HCT116 (cell line): ENCODE data around the gene KRTAP6-3. TPM values are rescaled to one million over a fixed set of nuclear protein-coding genes. Genes with fewer than 3 reads are reported as not detected.

Experiments used
- ATAC-seq: fragments of 200-7000 bp; cut with Tn5 transposase; 2 replicates; pipeline ENCODE4 v1.9.1; 2020; ENCODE audit warnings: mild to moderate bottlenecking, moderate library complexity
- BruUV-seq: library from RNA; stranded (reverse); fragments of 400-500 nt; replicated peaks from 2 replicates; lab custom pipeline; 2021; lab: Mats Ljungman, UMichigan
- CTCF ChIA-PET: fragments of 300-600 bp; sonication (Branson Sonifier 250); formaldehyde crosslinking; loops from one replicate; lab custom pipeline; 2021; ENCODE audit warnings: antibody characterized with exemption; lab: Charles Lee
- POLR2A ChIA-PET: fragments of 300-600, 350-600 bp; sonication (Branson Sonifier 250); formaldehyde crosslinking; loops from one replicate; lab custom pipeline; 2021; ENCODE audit warnings: antibody characterized with exemption; lab: Charles Lee
- RAD21 ChIA-PET, 2 experiments: fragments of 300-600 bp; sonication (Branson Sonifier 250); formaldehyde crosslinking; loops; one replicate each; lab custom pipeline; 2023; ENCODE audit warnings: low total read pairs in 2 of 2; ENCODE audit not compliant: uncharacterized antibody in 2 of 2, unreplicated experiment in 2 of 2, low non-redundant PET in 1 of 2; lab: Charles Lee
- DNase-seq: peaks from one replicate; pipeline ENCODE4 v3.0.0-alpha.2; 2010; ENCODE audit warnings: low read depth, low spot score
- H2AFZ ChIP-seq: fragments of 200-600 bp; shearing (Covaris generic), sonication (generic); 2 replicates; pipeline ENCODE4 v1.6.1; 2017; ENCODE audit warnings: low read depth, mixed run types, mixed read lengths, antibody characterized with exemption, low read length; ENCODE audit not compliant: poor library complexity, severe bottlenecking
- H3K27ac ChIP-seq: 2 replicates; pipeline ENCODE4 v1.5.1; 2012; ENCODE audit warnings: low read depth, low read length
- H3K27me3 ChIP-seq: fragments of 200-600 bp; sonication (generic); 2 replicates; pipeline ENCODE4 v1.6.1; 2016; ENCODE audit warnings: mixed run types, low read length, mixed read lengths; ENCODE audit not compliant: insufficient read depth
- H3K36me3 ChIP-seq, 2 experiments: fragments of 200-500 bp in 1 of 2; fragments of 200-600 bp in 1 of 2; sonication (Bioruptor generic) in 1 of 2; sonication (generic) in 1 of 2; 2 replicates each; pipeline versions ENCODE4 v1.5.1 to v1.6.1; 2014 to 2016; ENCODE audit warnings: low read length in 2 of 2, inconsistent platforms in 1 of 2, mixed read lengths in 1 of 2, mixed run types in 1 of 2; ENCODE audit not compliant: insufficient read depth in 2 of 2, control insufficient read depth in 1 of 2
- H3K4me1 ChIP-seq, 2 experiments: fragments of 200-600 bp in 1 of 2; sonication (generic) in 1 of 2; 2 replicates each; pipeline versions ENCODE4 v1.5.1 to v1.6.1; 2012 to 2017; ENCODE audit warnings: low read length in 2 of 2, inconsistent platforms in 1 of 2, mild to moderate bottlenecking in 1 of 2, mixed read lengths in 1 of 2, mixed run types in 1 of 2, moderate library complexity in 1 of 2; ENCODE audit not compliant: insufficient read depth in 2 of 2, control insufficient read depth in 1 of 2
- H3K4me2 ChIP-seq: fragments of 200-600 bp; sonication (generic); 2 replicates; pipeline ENCODE4 v1.6.1; 2017; ENCODE audit warnings: mixed run types, low read length, mixed read lengths
- H3K4me3 ChIP-seq, 2 experiments: fragments of 200-600 bp in 1 of 2; sonication (generic) in 1 of 2; replicated peaks in 1 of 2; 2 replicates each; pipeline ENCODE4 v1.5.1; 2011 to 2016; ENCODE audit warnings: low read length in 2 of 2, control low read depth in 1 of 2, low read depth in 1 of 2, mild to moderate bottlenecking in 1 of 2, mixed read lengths in 1 of 2, mixed run types in 1 of 2
- H3K79me2 ChIP-seq: fragments of 200-600 bp; sonication (generic); 2 replicates; pipeline ENCODE4 v1.6.1; 2017; ENCODE audit warnings: mild to moderate bottlenecking, mixed run types, low read length, moderate library complexity, mixed read lengths; ENCODE audit not compliant: insufficient read depth
- H3K9ac ChIP-seq: fragments of 200-600 bp; sonication (generic); 2 replicates; pipeline ENCODE4 v1.6.1; 2016; ENCODE audit warnings: low read length, mixed read lengths
- H3K9me2 ChIP-seq: fragments of 200-600 bp; sonication (generic), shearing (Covaris generic); 2 replicates; pipeline ENCODE4 v1.6.1; 2017; ENCODE audit warnings: mixed run types, mild to moderate bottlenecking, moderate library complexity; ENCODE audit not compliant: insufficient read depth
- H3K9me3 ChIP-seq, 2 experiments: fragments of 200-500 bp in 1 of 2; fragments of 200-600 bp in 1 of 2; sonication (Bioruptor generic) in 1 of 2; sonication (generic) in 1 of 2; 2 replicates each; pipeline ENCODE4 v1.6.1; 2014 to 2017; ENCODE audit warnings: low read length in 2 of 2, mixed read lengths in 2 of 2, inconsistent platforms in 1 of 2, low read depth in 1 of 2, mild to moderate bottlenecking in 1 of 2, mixed run types in 1 of 2, moderate library complexity in 1 of 2; ENCODE audit not compliant: control insufficient read depth in 1 of 2, insufficient read depth in 1 of 2
- H4K20me1 ChIP-seq: fragments of 200-600 bp; sonication (generic), shearing (Covaris generic); 2 replicates; pipeline ENCODE4 v1.6.1; 2017; ENCODE audit warnings: mixed run types, mild to moderate bottlenecking, moderate library complexity; ENCODE audit not compliant: insufficient read depth
- ATF3 ChIP-seq: IDR thresholded peaks from 2 replicates; pipeline ENCODE4 v1.6.1; 2012
- CBX3 ChIP-seq: IDR thresholded peaks from 2 replicates; pipeline ENCODE4 v1.6.1; 2012; ENCODE audit warnings: low read depth
- CTCF ChIP-seq, 3 experiments: fragments of 200-600 bp in 1 of 3; sonication (generic) in 1 of 3; IDR thresholded peaks in 2 of 3; conservative IDR thresholded peaks in 1 of 3; 2 replicates each; pipeline ENCODE4 v1.5.1; 2012 to 2017; ENCODE audit warnings: low read depth in 2 of 3, low read length in 2 of 3, antibody characterized with exemption in 1 of 3, borderline replicate concordance in 1 of 3, control low read depth in 1 of 3, mild to moderate bottlenecking in 1 of 3, mixed read lengths in 1 of 3, mixed run types in 1 of 3, moderate library complexity in 1 of 3; ENCODE audit not compliant: insufficient read depth in 1 of 3
- EGR1 ChIP-seq: IDR thresholded peaks from 2 replicates; pipeline ENCODE4 v1.6.1; 2012; ENCODE audit warnings: low read depth
- EZH2 ChIP-seq: fragments of 200-600 bp; sonication (generic); IDR thresholded peaks from 2 replicates; pipeline ENCODE4 v1.6.1; 2017; ENCODE audit warnings: antibody characterized with exemption, mixed run types
- FOSL1 ChIP-seq: IDR thresholded peaks from 2 replicates; pipeline ENCODE4 v1.6.1; 2012; ENCODE audit warnings: low read depth
- JUND ChIP-seq: IDR thresholded peaks from 2 replicates; pipeline ENCODE4 v1.6.1; 2012
- MAX ChIP-seq: IDR thresholded peaks from 2 replicates; pipeline ENCODE4 v1.6.1; 2012
- POLR2AphosphoS5 ChIP-seq: IDR thresholded peaks from 2 replicates; pipeline ENCODE4 v1.6.1; 2011; ENCODE audit warnings: mild to moderate bottlenecking, low read depth, low read length, moderate library complexity
- RAD21 ChIP-seq: IDR thresholded peaks from 2 replicates; pipeline ENCODE4 v1.6.1; 2012; ENCODE audit warnings: low read depth, mild to moderate bottlenecking
- SIN3A ChIP-seq: IDR thresholded peaks from 2 replicates; pipeline ENCODE4 v1.6.1; 2012; ENCODE audit warnings: low read depth
- SP1 ChIP-seq: IDR thresholded peaks from 2 replicates; pipeline ENCODE4 v1.6.1; 2012; ENCODE audit warnings: low read depth
- SRF ChIP-seq: IDR thresholded peaks from 2 replicates; pipeline ENCODE4 v1.6.1; 2012; ENCODE audit warnings: low read depth
- YY1 ChIP-seq: IDR thresholded peaks from 2 replicates; pipeline ENCODE4 v1.6.1; 2011; ENCODE audit warnings: low read length, low read depth, moderate library complexity, mild to moderate bottlenecking; ENCODE audit not compliant: insufficient replicate concordance; ENCODE audit errors: extremely low read depth
- ZBTB33 ChIP-seq: IDR thresholded peaks from 2 replicates; pipeline ENCODE4 v1.6.1; 2011; ENCODE audit warnings: mild to moderate bottlenecking, low read length, moderate library complexity; ENCODE audit not compliant: insufficient replicate concordance; ENCODE audit errors: extremely low read depth
- ZFX ChIP-seq: fragments of 450-650 bp; IDR thresholded peaks from 2 replicates; pipeline ENCODE4 v1.6.1; 2017
- ZNF274 ChIP-seq: fragments of 200-500 bp; sonication (Bioruptor generic); IDR thresholded peaks from 2 replicates; pipeline ENCODE4 v1.6.1; 2014; ENCODE audit warnings: mild to moderate bottlenecking, low read depth, low read length, inconsistent platforms
- intact Hi-C: fragments of 100-400 bp; cut with micrococcal nuclease; formaldehyde crosslinking; loops from 2 replicates; pipeline ENCODE4 v1.10.0; 2022
- total RNA-seq: library from RNA; stranded (reverse); gene quantifications from one replicate; pipeline ENCODE4 v1.2.1, GENCODE V29; 2021; ENCODE audit not compliant: unreplicated experiment

KRTAP6-3 gene
- total RNA-seq, 1 experiment from 2014 or later: not detected

GRCh38 chr21:30552782-30553181, 39.5 kb upstream of the KRTAP6-3 start:
- intact Hi-C loops: no loop called here
- no peaks in the 10 kb centered on the region for H3K27me3 ChIP-seq
- no peak for DNase-seq
- BruUV-seq: no TSS peak
- H3K9me3 ChIP-seq: peaks cover 21 to 26% of the 10 kb centered on the region in 2 experiments; a peak in 2 of 4 replicates
- no peaks in the 10 kb centered on the region for H3K9me2 ChIP-seq
- ChIA-PET CTCF (no interaction called here), RAD21 (no interaction called here), POLR2A (no interaction called here)
- no peaks in the 10 kb centered on the region for H4K20me1 ChIP-seq
- no peak overlapping the region for H2AFZ ChIP-seq
- ATAC-seq: no peak
- H3K79me2 ChIP-seq: no peaks in the 10 kb centered on the region
- H3K4me3 ChIP-seq: no peak overlapping the region
- H3K9ac ChIP-seq: no peak overlapping the region
- no peak overlapping the region for H3K27ac ChIP-seq
- no peaks in the 10 kb centered on the region for H3K4me1 ChIP-seq
- H3K4me2 ChIP-seq: no peak overlapping the region
- TF ChIP-seq SRF: no peak
- no peak for TF ChIP-seq SP1
- no peak for TF ChIP-seq ZFX
- TF ChIP-seq MAX: no peak
- no peak for TF ChIP-seq EGR1
- TF ChIP-seq, all 23 proteins: peak for 0
- H3K36me3 ChIP-seq: no peaks in the 10 kb centered on the region

GRCh38 chr21:30555095-30555494, 37.1 kb upstream of the KRTAP6-3 start:
- intact Hi-C loops: no loop called here
- BruUV-seq: no TSS peak
- Histone ChIP-seq H3K27ac (no peak overlapping the region), H3K4me2 (no peak overlapping the region), H3K27me3 (no peaks in the 10 kb centered on the region), H3K4me3 (no peak overlapping the region), H3K9me2 (no peaks in the 10 kb centered on the region), H3K79me2 (no peaks in the 10 kb centered on the region), H2AFZ (no peak overlapping the region), H3K9me3 (peaks cover 11 to 28% of the 10 kb centered on the region in 2 experiments; a peak in 2 of 4 replicates), H3K9ac (no peak overlapping the region), H3K36me3 (no peaks in the 10 kb centered on the region), H3K4me1 (no peaks in the 10 kb centered on the region), H4K20me1 (no peaks in the 10 kb centered on the region)
- CTCF ChIA-PET: no interaction called here
- RAD21 ChIA-PET: no interaction called here
- no peak for TF ChIP-seq POLR2AphosphoS5
- TF ChIP-seq ZBTB33: no peak
- no peak for TF ChIP-seq SP1
- TF ChIP-seq ATF3: no peak
- TF ChIP-seq EGR1: no peak
- TF ChIP-seq EZH2: no peak
- no peak for TF ChIP-seq MAX
- no peak for TF ChIP-seq RAD21
- TF ChIP-seq CTCF (IDR thresholded peaks at IDR 0.05 in 2 of 3, conservative IDR thresholded peaks at IDR 0.05 in 1 of 3; ENCODE audit: borderline replicate concordance in 1 of 3, insufficient read depth in 1 of 3, low read depth in 2 of 3, low read length in 2 of 3): no peak
- no peak for TF ChIP-seq CBX3
- TF ChIP-seq SIN3A: no peak
- no peak for TF ChIP-seq ZNF274
- TF ChIP-seq YY1: no peak
- no peak for TF ChIP-seq JUND
- TF ChIP-seq ZFX: no peak
- no peak for TF ChIP-seq SRF
- TF ChIP-seq FOSL1: no peak
- no peak for ATAC-seq
- POLR2A ChIA-PET: no interaction called here
- no peak for DNase-seq
